Measurements from ENCODE around the gene BRSK2.

BRSK2 gene

GRCh38 chr11:1442163-1442562 is 52.4 kb downstream of the BRSK2 start:
- TF ChIP-seq CTCF (IDR thresholded peaks at IDR 0.05): no peak
- no peak for DNase-seq (ENCODE audit: low spot score)
- Histone ChIP-seq H3K4me3 (no peak overlapping the region), H3K27ac (no peak overlapping the region)

- no peak for DNase-seq (ENCODE audit: low spot score)
- no peak overlapping the region for H3K4me3 ChIP-seq
- H3K27ac ChIP-seq: no peak overlapping the region
- no peak for TF ChIP-seq CTCF (IDR thresholded peaks at IDR 0.05)
Observed at GRCh38 chr11:1442807-1443366, 53.2 kb downstream of the BRSK2 start.

GRCh38 chr11:1443737-1444136 is 54.0 kb downstream of the BRSK2 start:
- no peak overlapping the region for H3K27ac ChIP-seq
- DNase-seq (ENCODE audit: low spot score): no peak
- no peak overlapping the region for H3K4me3 ChIP-seq
- TF ChIP-seq CTCF (IDR thresholded peaks at IDR 0.05): no peak

DNA sequence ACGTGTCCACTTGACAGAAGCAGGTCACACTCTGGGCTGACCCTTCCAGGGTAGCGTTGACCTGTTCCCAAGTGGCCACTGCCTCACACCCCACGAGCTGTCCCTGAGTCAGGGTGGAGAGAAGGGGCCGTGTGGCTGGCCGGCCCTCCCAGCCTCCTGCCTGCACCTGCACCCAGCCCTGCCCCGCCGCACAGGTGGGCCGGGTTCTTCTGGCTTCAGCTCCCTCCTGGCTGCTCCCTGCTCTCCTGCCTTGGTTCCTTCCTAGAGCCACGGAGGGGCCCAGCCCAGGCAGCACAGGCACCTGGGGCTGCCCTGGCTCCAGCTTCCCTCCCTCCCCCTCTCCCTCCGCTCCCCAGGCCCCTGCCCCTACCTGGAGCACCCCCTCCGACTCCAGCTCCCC is 54.6 kb downstream of the BRSK2 start:
- DNase-seq (ENCODE audit: low spot score): no peak
- no peak for TF ChIP-seq CTCF (IDR thresholded peaks at IDR 0.05)
- H3K27ac ChIP-seq: no peak overlapping the region
- no peak overlapping the region for H3K4me3 ChIP-seq

GRCh38 chr11:1444823-1445422 is 55.2 kb downstream of the BRSK2 start:
- no peak for DNase-seq (ENCODE audit: low spot score)
- Histone ChIP-seq H3K4me3 (no peak overlapping the region), H3K27ac (no peak overlapping the region)
- TF ChIP-seq CTCF (IDR thresholded peaks at IDR 0.05): no peak

- H3K27ac ChIP-seq: no peak overlapping the region
- no peak for DNase-seq (ENCODE audit: low spot score)
- no peak overlapping the region for H3K4me3 ChIP-seq
- TF ChIP-seq CTCF (IDR thresholded peaks at IDR 0.05): no peak
Observed at GRCh38 chr11:1445741-1446445, 56.2 kb downstream of the BRSK2 start.

DNA sequence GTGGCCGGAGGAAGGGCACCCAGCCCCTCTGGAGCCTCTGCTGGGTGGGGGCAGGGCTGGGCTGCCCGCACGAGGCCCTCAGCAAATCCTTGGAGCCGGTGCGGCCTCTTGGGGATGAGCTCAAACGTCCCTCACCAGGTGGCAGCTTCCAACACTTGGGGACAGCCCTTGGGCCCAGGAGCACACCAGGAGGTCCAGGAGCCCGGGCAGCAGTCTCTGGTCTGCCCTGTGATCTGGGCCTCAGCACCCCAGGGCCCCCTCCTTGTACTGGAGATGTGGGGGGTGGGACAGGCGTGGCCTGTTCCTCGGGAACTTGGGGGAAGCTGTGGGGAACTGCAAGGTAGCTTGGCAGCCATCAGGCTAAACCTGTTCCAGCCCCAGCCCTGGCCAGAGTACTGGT is 56.9 kb downstream of the BRSK2 start:
- DNase-seq (ENCODE audit: low spot score): no peak
- no peak for TF ChIP-seq CTCF (IDR thresholded peaks at IDR 0.05)
- no peak overlapping the region for H3K4me3 ChIP-seq
- no peak overlapping the region for H3K27ac ChIP-seq
